HG02759 (cell line): ENCODE data around the gene TFDP2.

Experiments used
- ATAC-seq: cut with Tn5 transposase; IDR thresholded peaks from one replicate; pipeline ENCODE4 v1.9.1; 2021; ENCODE audit warnings: mild to moderate bottlenecking, moderate library complexity; ENCODE audit not compliant: unreplicated experiment

The TFDP2 gene

GRCh38 chr3:141969711-141970110 is 179.6 kb downstream of the TFDP2 start:
- no peak for ATAC-seq

DNA sequence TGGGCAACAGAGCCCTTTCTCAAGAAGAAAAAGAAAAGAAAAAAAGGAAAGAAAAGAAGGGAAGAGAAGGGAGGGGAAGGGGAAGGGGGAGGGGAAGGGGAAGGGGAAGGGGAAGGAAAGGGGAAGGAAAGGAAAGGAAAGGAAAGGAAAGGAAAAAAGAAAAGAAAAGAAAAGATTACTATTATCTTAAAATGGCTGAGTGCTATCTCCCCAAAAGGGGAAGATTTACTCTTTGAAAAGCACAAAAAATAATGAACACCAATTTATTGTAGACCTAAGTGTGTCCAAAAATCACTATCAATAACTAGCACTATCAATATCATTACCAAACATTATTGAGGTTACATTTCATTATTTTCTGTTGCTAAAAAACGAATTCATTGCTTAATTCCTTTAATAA is 183.9 kb downstream of the TFDP2 start:
- no peak for ATAC-seq

GRCh38 chr3:141963301-141963700 is 186.0 kb downstream of the TFDP2 start:
- ATAC-seq, result no peak

DNA sequence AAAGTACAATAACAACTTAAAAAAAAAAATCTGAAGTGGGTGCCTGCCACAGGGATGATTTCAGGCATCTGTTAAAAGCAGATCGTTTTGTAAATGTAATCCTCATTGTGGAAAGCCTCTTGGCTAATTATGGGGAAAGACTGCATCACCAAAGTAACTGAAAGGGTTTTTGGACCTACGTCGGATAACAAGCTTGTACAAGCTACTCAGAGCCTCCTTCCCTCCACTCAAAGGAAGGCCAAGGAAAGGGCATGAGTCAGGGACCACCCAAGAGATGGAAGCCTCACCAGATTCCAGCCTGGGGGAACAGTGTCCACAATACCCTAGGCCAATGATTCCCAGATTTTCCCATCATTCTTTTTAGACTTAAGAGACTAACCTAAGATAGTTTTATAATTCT is 188.6 kb downstream of the TFDP2 start:
- no peak for ATAC-seq

GRCh38 chr3:141959589-141960554 is 189.5 kb downstream of the TFDP2 start:
- no peak for ATAC-seq

DNA sequence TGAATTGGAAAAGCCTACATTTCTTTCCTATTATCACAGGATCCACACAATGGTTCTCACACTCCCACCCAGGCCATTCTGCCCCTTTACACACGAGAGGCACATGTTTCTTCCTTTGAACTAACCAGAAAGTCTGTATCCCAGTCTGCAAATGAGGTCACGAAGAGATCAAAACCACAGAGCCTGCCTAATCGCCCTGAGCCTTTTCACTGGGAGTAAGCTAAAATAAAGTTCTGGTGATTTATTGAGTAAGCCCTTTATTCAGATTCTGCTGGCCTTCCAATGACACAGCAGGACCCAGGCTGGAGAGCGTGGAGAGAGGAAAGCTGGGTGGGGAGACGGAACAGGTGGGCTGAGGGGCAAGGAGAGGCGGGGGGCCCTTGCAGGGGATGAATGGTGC is 194.2 kb downstream of the TFDP2 start:
- ATAC-seq, result no peak

DNA sequence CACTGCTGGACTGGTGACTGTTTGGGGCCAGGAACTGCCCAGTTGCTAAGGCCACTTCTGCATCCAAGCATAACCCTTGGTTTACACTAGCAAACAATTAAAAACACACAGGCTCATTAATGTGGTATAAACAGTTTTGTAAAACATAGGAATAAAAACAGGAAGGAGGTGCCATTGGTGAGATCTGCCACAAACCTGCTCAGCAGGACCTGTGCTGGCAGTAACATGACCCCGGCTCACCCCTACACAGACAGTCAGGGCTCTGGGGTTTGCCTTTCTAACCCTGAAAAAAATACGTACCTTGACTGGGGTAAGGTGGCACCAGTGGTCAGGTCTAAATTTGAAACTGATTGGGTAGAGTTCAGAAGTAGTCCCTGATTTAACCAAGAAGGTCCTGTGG is 196.7 kb downstream of the TFDP2 start:
- no peak for ATAC-seq

GRCh38 chr3:141950572-141951493 is 198.5 kb downstream of the TFDP2 start:
- ATAC-seq, result no peak

DNA sequence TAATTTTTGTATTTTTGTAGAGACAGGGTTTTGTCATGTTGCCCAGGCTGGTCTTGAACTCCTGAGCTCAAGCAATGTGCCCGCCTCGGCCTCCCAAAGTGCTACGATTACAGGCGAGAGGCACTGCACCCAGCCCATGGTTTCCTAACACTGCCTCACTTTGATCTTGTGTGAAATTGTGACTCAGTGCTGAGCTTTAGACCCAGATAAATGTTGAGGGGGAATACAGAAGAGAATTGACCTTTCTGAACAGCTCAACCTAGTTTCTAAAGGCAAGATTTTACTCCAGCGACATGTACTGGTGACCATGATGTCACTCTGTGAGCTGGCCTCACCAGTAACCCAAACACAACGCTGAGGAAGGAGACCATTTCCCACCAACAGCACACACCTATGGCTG is 199.4 kb downstream of the TFDP2 start:
- ATAC-seq, result no peak

DNA sequence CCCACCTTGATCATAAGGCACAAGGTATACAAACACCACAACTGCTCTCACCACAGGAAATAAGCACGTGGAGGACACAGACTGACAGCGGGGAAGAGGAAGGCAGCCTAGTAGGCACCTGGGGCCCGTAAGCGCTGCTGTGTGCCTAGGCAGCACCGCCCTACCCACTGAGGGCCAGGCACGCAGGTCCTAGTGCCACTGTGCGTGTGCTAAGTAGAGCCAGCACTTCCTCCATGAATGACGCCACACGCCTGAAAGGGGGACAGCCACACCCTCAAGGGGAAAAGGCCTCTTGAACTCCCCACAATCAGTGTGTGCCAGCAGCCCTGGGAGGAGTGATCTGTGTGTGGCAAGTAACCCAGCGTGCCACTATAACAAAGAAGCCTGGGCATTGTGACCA is 199.9 kb downstream of the TFDP2 start:
- ATAC-seq, result no peak

DNA sequence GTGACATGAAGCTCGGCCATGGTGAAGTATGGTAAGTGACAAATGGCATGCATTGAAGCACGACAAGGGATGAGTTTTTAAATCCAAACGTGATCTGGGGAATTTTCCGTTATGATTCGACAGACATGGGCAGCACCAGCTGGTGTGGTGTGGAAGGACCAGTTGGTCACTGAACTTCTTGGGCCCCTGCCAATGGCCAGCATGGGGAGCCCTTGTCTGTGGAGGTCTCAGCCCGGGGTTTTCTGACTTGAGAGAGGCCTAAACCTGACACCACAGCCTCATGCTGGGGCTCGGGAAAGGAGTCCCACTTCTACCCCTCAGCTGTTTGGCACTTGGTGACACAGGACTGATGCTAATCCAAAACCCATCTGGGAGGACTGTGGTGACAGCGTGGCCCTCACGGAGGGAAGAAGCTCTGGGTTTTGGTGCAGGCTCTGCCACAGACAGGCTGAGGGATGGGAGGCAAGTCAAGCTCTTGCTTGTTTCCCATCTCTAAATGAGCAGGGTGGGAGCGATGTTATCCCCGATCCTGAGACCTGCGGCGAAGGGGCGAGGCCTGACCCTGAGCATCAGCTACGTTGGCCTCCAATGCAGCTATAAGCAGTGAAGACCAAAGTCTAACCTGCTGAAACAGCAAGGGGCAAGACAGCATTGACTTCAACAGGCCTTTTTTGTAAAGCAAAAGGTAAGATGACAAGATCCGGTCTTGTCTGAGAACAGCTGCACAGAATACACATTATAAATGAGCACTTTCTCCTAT is 203.4 kb downstream of the TFDP2 start:
- no peak for ATAC-seq

DNA sequence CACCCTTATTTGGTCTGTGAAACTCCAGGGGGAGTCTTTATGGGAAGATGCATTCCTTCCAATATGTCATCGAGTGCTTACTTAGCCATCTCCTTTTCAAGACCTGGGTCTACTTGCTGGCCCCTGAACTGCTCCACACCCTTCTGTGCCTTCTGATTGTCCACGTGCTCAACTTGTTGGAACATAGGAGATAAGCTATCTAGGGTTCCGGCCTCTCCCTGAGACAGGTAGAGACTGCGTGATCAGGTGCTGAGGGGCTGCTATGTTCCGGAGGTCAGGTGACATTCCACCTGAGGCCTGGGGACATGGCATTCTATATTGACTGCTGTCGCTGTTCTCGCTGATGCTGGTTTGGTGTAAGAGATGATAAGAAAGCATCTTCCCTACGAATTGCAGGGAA is 207.3 kb downstream of the TFDP2 start:
- no peak for ATAC-seq

DNA sequence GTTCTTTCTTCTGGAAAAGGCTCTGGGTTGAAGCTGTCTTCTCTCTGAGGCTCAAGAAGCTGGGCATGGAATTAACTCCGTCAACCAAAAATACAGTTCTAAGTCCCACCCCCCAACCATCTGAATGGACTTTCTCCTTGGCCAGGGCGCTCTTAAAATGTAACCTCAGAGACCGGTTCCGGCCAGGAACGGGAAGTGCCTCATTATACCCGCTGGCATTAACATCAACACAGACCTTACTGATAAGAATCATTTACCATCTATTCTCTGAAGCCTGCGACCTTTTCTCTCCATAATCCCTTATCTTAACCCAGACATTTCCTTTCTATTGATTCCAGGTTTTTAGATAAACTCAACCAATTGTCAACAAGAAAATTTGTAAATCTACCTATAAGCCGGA is 208.3 kb downstream of the TFDP2 start:
- no peak for ATAC-seq

DNA sequence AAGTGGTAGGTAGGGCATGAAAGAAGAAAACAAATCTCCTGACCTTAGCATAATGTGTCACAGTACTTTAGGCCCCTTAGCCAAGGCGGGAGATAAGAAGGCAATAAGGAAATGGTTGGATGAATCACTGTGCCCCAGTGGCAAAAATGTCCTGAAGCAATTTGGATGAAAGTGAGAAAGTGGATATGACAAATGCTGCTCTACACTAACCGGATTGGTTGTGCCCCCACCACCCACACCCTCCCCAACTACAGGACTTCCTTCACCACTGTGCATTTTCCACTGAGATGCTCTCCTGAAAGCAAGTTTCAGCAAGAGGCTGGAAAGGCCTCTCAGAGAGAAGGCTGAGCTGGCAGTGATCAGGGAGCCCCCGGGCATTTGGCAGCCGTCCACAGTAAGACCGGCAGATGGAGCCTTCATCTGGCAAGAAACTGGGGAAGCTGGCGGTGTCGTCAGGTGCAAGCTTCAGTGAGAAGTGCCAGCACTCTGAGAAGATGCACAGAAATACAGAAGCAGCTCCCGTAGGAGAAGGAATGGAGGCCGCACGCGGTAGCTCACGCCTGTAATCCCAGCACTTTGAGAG is 209.1 kb downstream of the TFDP2 start:
- no peak for ATAC-seq

DNA sequence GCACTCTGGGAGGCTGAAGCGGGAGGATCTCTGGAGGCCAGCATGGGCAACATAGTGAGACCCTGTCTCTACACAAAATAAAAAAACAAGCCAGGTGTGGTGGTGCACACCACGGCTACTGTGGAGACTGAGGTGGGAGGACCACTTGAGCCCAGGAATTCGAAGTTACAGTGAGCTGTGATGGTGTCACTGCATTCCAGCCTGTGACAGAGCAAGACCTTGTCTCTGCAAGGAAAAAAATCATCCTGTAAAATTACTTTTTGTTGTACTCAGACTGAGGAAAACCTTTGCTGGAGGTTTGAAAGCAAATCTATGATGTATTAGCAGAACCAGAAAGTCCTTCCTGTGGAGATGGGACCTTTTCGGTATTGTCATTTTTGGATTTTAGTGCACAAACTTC is 209.6 kb downstream of the TFDP2 start:
- ATAC-seq, result no peak

- no peak for ATAC-seq
These were observed 211.3 kb downstream of the TFDP2 start for GRCh38 chr3:141938011-141938500.

GRCh38 chr3:141934354-141934753 is 215.0 kb downstream of the TFDP2 start:
- no peak for ATAC-seq

- ATAC-seq, result no peak
These were observed 215.7 kb downstream of the TFDP2 start for GRCh38 chr3:141933421-141934300.

- ATAC-seq, result no peak
These were observed 218.5 kb downstream of the TFDP2 start for GRCh38 chr3:141930801-141931200.
